PC-3 (cell line): ENCODE results near the gene ENG. TPM values are rescaled to one million over a fixed set of nuclear protein-coding genes. Genes with fewer than 3 reads are reported as not detected.

Experiments used
- ATAC-seq: fragments of 200-7000 bp; cut with Tn5 transposase; 2 replicates; pipeline ENCODE4 v1.9.1; 2020; ENCODE audit warnings: mild to moderate bottlenecking, moderate library complexity
- BruUV-seq: library from RNA; stranded (reverse); fragments of 400-500 nt; replicated peaks from 2 replicates; lab custom pipeline; 2021; lab: Mats Ljungman, UMichigan
- CTCF ChIA-PET: fragments of 300-600 bp; sonication (Branson Sonifier 250); formaldehyde crosslinking; loops from one replicate; lab custom pipeline; 2022; ENCODE audit warnings: antibody characterized with exemption; lab: Charles Lee
- POLR2A ChIA-PET: fragments of 300-600 bp; sonication (Branson Sonifier 250); formaldehyde crosslinking; loops from one replicate; lab custom pipeline; 2022; ENCODE audit warnings: antibody characterized with exemption; ENCODE audit not compliant: unreplicated experiment; lab: Charles Lee
- DNase-seq: peaks from one replicate; pipeline ENCODE4 v3.0.0-alpha.2; 2015
- H2AFZ ChIP-seq: fragments of 300-600 bp; sonication (generic); 2 replicates; pipeline ENCODE4 v1.6.0; 2016; ENCODE audit warnings: antibody characterized with exemption, low read length
- H3F3A ChIP-seq: fragments of 300-600 bp; sonication (generic); one replicate; pipeline ENCODE4 v1.6.0; 2017; ENCODE audit warnings: antibody characterized with exemption, low read length, control low read depth, mild to moderate bottlenecking; ENCODE audit not compliant: unreplicated experiment
- H3K27ac ChIP-seq: fragments of 300-600 bp; sonication (generic); 2 replicates; pipeline ENCODE4 v1.5.1; 2016; ENCODE audit warnings: mild to moderate bottlenecking, low read length
- H3K27me3 ChIP-seq: fragments of 300-600 bp; sonication (generic); 2 replicates; pipeline ENCODE4 v1.6.1; 2016; ENCODE audit warnings: low read length, mixed read lengths
- H3K36me3 ChIP-seq: fragments of 300-600 bp; sonication (generic); 2 replicates; pipeline ENCODE4 v1.6.1; 2016; ENCODE audit warnings: low read depth, mixed run types, low read length, mixed read lengths
- H3K4me1 ChIP-seq: fragments of 300-600 bp; sonication (generic); 2 replicates; pipeline ENCODE4 v1.5.1; 2016; ENCODE audit warnings: low read length; ENCODE audit not compliant: insufficient read depth
- H3K4me2 ChIP-seq: fragments of 300-600 bp; sonication (generic); 2 replicates; pipeline ENCODE4 v1.6.0; 2016; ENCODE audit warnings: low read length
- H3K4me3 ChIP-seq: fragments of 300-600 bp; sonication (generic); 2 replicates; pipeline ENCODE4 v1.5.1; 2016; ENCODE audit warnings: mild to moderate bottlenecking, low read length, mixed read lengths
- H3K79me2 ChIP-seq: fragments of 300-600 bp; sonication (generic); 2 replicates; pipeline ENCODE4 v1.6.1; 2017; ENCODE audit warnings: low read length, mixed read lengths
- H3K9ac ChIP-seq: fragments of 300-600 bp; sonication (generic); 2 replicates; pipeline ENCODE4 v1.6.0; 2016; ENCODE audit warnings: mild to moderate bottlenecking, low read length
- H3K9me2 ChIP-seq: fragments of 300-600 bp; sonication (generic); replicated peaks from 2 replicates; pipeline ENCODE4 v1.6.1; 2016; ENCODE audit warnings: mixed run types, low read length, mixed read lengths
- H3K9me3 ChIP-seq: fragments of 300-600 bp; sonication (generic); 2 replicates; pipeline ENCODE4 v1.6.1; 2016; ENCODE audit warnings: low read length, mixed read lengths
- H4K20me1 ChIP-seq: fragments of 300-600 bp; sonication (generic); 2 replicates; pipeline ENCODE4 v1.6.1; 2016; ENCODE audit warnings: low read length, mixed read lengths
- EZH2 ChIP-seq: fragments of 300-600 bp; sonication (generic); IDR thresholded peaks from one replicate; pipeline ENCODE4 v1.6.1; 2017; ENCODE audit warnings: antibody characterized with exemption, mild to moderate bottlenecking, low read length; ENCODE audit not compliant: unreplicated experiment
- EZH2phosphoT487 ChIP-seq: fragments of 300-600 bp; sonication (generic); IDR thresholded peaks from 2 replicates; pipeline ENCODE4 v1.6.1; 2018; ENCODE audit warnings: mild to moderate bottlenecking, antibody characterized with exemption, low read length, borderline replicate concordance
- intact Hi-C: fragments of 100-400 bp; cut with micrococcal nuclease; formaldehyde crosslinking; loops from 2 replicates; pipeline ENCODE4 v1.9.0; 2023
- total RNA-seq: library from RNA; depleted of rRNA; stranded (reverse); fragments of >200 nt; gene quantifications from 2 replicates; pipeline ENCODE4 v1.2.3, GENCODE V29; 2014
- TF ChIP-seq, protein P1 (sequence below): fragments of 300-600 bp; sonication (generic); conservative IDR thresholded peaks from 2 replicates; pipeline ENCODE4 v1.5.1; 2017; ENCODE audit warnings: antibody characterized with exemption, low read depth, mild to moderate bottlenecking, low read length

The ENG gene
- total RNA-seq, 1 experiment from 2014 or later: 1.1 TPM

- no peaks in the 10 kb centered on the region for H3F3A ChIP-seq
- no peak for DNase-seq
- no TSS peak for BruUV-seq
- ATAC-seq: no peak
- H3K36me3 ChIP-seq: no peaks in the 10 kb centered on the region
- H3K27ac ChIP-seq: no peak overlapping the region
- no peaks in the 10 kb centered on the region for H3K9me3 ChIP-seq
- no peak overlapping the region for H3K9ac ChIP-seq
- TF ChIP-seq, protein P1, sequence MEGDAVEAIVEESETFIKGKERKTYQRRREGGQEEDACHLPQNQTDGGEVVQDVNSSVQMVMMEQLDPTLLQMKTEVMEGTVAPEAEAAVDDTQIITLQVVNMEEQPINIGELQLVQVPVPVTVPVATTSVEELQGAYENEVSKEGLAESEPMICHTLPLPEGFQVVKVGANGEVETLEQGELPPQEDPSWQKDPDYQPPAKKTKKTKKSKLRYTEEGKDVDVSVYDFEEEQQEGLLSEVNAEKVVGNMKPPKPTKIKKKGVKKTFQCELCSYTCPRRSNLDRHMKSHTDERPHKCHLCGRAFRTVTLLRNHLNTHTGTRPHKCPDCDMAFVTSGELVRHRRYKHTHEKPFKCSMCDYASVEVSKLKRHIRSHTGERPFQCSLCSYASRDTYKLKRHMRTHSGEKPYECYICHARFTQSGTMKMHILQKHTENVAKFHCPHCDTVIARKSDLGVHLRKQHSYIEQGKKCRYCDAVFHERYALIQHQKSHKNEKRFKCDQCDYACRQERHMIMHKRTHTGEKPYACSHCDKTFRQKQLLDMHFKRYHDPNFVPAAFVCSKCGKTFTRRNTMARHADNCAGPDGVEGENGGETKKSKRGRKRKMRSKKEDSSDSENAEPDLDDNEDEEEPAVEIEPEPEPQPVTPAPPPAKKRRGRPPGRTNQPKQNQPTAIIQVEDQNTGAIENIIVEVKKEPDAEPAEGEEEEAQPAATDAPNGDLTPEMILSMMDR: no peak
- CTCF ChIA-PET: no interaction called here
- no peaks in the 10 kb centered on the region for H3K27me3 ChIP-seq
- H3K79me2 ChIP-seq: peaks cover 16% of the 10 kb centered on the region
- H2AFZ ChIP-seq: no peak overlapping the region
- no peaks in the 10 kb centered on the region for H4K20me1 ChIP-seq
- H3K9me2 ChIP-seq: no peaks in the 10 kb centered on the region
- intact Hi-C loops: loop anchor here (5.0 kb wide), 1 partner anchor 41 kb away; the partner anchor contains the start of gene ST6GALNAC4
- H3K4me3 ChIP-seq: peak overlapping the region; percentile 77; the same call in 1 of the 2 replicates
- H3K4me2 ChIP-seq: peak overlapping the region; percentile 94; the same call in 1 of the 2 replicates
- POLR2A ChIA-PET: no interaction called here
- peaks cover 17% of the 10 kb centered on the region for H3K4me1 ChIP-seq
Measured at GRCh38 chr9:127876026-127876763, 21.7 kb upstream of the ENG start.

DNA sequence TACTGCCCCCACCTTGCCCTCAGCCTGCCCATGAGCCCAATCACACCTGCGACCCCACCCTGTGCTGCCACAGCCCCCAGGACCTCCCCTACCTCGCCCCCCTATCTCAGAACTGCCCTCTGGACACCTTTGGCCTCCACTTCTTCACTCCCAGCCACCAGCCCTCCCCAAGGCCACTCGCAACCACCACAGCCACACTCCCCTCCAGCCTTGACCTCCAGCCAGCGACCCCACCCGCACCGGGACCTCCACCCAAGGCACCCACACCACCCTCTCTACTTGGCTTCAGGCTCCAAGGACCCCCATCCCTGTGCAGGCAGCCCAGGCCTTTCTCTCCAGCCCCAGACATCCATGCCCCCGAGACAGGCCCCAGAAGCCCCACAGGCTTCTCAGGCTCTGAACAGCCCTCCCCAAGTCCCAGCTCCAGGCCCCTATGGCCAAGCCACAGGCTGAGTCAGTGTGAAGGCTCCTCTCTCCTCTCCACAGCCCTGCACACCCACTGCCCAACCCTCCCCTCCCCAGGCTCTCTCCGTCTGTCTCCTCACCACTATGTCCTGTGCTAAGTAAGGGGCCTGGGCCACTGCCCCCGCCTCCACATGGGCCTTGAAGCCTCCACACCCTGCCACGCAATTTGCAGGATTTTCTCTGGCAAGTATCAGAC, 21.0 kb upstream of the ENG start:
- no TSS peak for BruUV-seq

More for the DNA sequence above, 21.0 kb upstream of the ENG start:
- intact Hi-C loops: loop anchor here (5.0 kb wide), 1 partner anchor 42 kb away; the partner anchor contains the start of gene ST6GALNAC4
- Histone ChIP-seq H3K4me3 (no peak overlapping the region), H3K9ac (no peak overlapping the region), H4K20me1 (no peaks in the 10 kb centered on the region), H3K27ac (no peak overlapping the region), H3K36me3 (no peaks in the 10 kb centered on the region), H3K27me3 (no peaks in the 10 kb centered on the region), H3K4me1 (peaks cover 17% of the 10 kb centered on the region), H3K9me2 (no peaks in the 10 kb centered on the region), H3K79me2 (peaks cover 16% of the 10 kb centered on the region), H2AFZ (no peak overlapping the region), H3K9me3 (no peaks in the 10 kb centered on the region), H3K4me2 (peak overlapping the region; percentile 67; the same call in 1 of the 2 replicates), H3F3A (no peaks in the 10 kb centered on the region)
- ATAC-seq: no peak
- TF ChIP-seq, protein P1: no peak
- no peak for TF ChIP-seq EZH2phosphoT487
- no peak for TF ChIP-seq EZH2
- ChIA-PET CTCF (no interaction called here), POLR2A (no interaction called here)
- no peak for DNase-seq
